ENCODE results near the gene ZSWIM6.

DNA sequence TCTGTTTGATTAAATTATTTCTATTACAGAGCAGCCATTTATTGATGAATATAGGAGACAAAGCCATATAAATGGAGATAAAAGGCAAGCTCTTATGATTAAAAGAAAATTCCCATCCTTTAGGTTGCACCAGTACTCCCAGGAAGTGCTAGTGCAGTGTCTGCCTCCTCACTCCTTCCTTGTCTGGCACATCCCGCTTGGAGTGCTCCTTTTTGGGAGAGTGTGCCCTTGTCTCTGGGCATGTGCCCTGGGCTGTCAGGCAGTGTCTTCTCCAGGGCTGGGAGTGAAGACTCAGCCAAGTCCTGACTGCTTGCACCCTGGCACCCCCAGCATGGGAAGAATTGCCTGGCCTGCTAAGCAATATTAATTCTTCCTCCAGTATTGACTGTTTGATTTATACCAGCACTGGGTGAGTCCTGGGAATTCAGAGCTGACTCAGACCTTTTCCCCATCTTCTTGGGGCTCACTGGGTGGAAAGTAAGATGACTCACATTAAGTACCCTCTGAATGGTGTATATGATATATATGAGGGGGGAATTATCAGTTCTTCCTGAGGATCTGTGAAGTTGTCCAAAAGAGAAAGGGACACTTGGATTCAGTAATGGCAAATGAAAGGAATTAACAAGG is 62.1 kb downstream of the ZSWIM6 start:
- TF ChIP-seq, protein P1, sequence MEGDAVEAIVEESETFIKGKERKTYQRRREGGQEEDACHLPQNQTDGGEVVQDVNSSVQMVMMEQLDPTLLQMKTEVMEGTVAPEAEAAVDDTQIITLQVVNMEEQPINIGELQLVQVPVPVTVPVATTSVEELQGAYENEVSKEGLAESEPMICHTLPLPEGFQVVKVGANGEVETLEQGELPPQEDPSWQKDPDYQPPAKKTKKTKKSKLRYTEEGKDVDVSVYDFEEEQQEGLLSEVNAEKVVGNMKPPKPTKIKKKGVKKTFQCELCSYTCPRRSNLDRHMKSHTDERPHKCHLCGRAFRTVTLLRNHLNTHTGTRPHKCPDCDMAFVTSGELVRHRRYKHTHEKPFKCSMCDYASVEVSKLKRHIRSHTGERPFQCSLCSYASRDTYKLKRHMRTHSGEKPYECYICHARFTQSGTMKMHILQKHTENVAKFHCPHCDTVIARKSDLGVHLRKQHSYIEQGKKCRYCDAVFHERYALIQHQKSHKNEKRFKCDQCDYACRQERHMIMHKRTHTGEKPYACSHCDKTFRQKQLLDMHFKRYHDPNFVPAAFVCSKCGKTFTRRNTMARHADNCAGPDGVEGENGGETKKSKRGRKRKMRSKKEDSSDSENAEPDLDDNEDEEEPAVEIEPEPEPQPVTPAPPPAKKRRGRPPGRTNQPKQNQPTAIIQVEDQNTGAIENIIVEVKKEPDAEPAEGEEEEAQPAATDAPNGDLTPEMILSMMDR (IDR thresholded peaks at IDR 0.05; ENCODE audit: low read length) = no peak
- TF ChIP-seq EZH2 (IDR thresholded peaks at IDR 0.05; ENCODE audit: borderline replicate concordance, low read length) = no peak
